Body of pancreas (tissue), 4 donors: ENCODE results near the gene RARB. TPM values are rescaled to one million over a fixed set of nuclear protein-coding genes. Genes with fewer than 3 reads are reported as not detected.

Experiments
- ATAC-seq: fragments of 150-250 bp; one replicate; pipeline ENCODE4 v1.9.1; 2016
- DNase-seq, 4 donors: peaks; one replicate each; pipeline ENCODE4 v3.0.0-alpha.2; 2019
- H3K27ac ChIP-seq, 4 donors: fragments of 200-600 bp; sonication (generic); 1 replicate in 3 of 4; 2 replicates in 1 of 4; pipeline versions ENCODE4 v1.5.1 to v1.6.1; 2016 to 2019; ENCODE audit warnings: mild to moderate bottlenecking in 1 of 4, mixed read lengths in 1 of 4, moderate library complexity in 1 of 4
- H3K27me3 ChIP-seq, 2 donors: fragments of 200-600 bp; sonication (generic); one replicate each; pipeline ENCODE4 v1.6.0; 2016; ENCODE audit warnings: mild to moderate bottlenecking in 1 of 2
- H3K36me3 ChIP-seq, 2 donors: fragments of 200-600 bp; sonication (generic); replicated peaks in 1 of 2; 2 replicates each; pipeline ENCODE4 v1.5.1; 2016; ENCODE audit warnings: low read depth in 2 of 2; ENCODE audit not compliant: insufficient read depth in 1 of 2
- H3K4me1 ChIP-seq: fragments of 200-600 bp; sonication (generic); one replicate; pipeline ENCODE4 v1.6.0; 2016
- H3K4me3 ChIP-seq, 2 donors: fragments of 200-600 bp; sonication (generic); 1 replicate in 1 of 2; 2 replicates in 1 of 2; pipeline ENCODE4 v1.5.1; 2016 to 2019
- H3K9me3 ChIP-seq, 3 donors: fragments of 200-600 bp; sonication (generic); 1 replicate in 2 of 3; 2 replicates in 1 of 3; pipeline ENCODE4 v1.5.1; 2016
- POLR2A ChIP-seq, 3 donors: fragments of 450-650 bp; IDR thresholded peaks; one replicate each; pipeline ENCODE4 v1.6.1; 2016; ENCODE audit warnings: antibody characterized with exemption in 3 of 3, mild to moderate bottlenecking in 2 of 3
- WGBS, 2 donors: methylation state at CpG; one replicate each; pipeline ENCODE4 v1.1.5; 2017; 5-methylcytosine and 5-hydroxymethylcytosine counted together
- intact Hi-C: fragments of 100-400 bp; cut with DNase I; formaldehyde crosslinking; loops from one replicate; pipeline ENCODE4 v1.15.1; 2023
- total RNA-seq, 2 donors: library from RNA; depleted of rRNA; stranded (reverse); fragments of >200 nt; gene quantifications; one replicate each; pipeline ENCODE4 v1.1.0, GENCODE V29; 2016
- TF ChIP-seq, protein P1 (sequence below), 7 experiments: fragments of 450-650 bp in 4 of 7; fragments of 200-600 bp in 3 of 7; sonication (generic) in 3 of 7; IDR thresholded peaks; one replicate each; pipeline ENCODE4 v1.5.1; 2016 to 2019; ENCODE audit warnings: antibody characterized with exemption in 7 of 7

The RARB gene
- total RNA-seq, 2 donors from 2014 or later, result 1.8 to 3.0 TPM

DNA sequence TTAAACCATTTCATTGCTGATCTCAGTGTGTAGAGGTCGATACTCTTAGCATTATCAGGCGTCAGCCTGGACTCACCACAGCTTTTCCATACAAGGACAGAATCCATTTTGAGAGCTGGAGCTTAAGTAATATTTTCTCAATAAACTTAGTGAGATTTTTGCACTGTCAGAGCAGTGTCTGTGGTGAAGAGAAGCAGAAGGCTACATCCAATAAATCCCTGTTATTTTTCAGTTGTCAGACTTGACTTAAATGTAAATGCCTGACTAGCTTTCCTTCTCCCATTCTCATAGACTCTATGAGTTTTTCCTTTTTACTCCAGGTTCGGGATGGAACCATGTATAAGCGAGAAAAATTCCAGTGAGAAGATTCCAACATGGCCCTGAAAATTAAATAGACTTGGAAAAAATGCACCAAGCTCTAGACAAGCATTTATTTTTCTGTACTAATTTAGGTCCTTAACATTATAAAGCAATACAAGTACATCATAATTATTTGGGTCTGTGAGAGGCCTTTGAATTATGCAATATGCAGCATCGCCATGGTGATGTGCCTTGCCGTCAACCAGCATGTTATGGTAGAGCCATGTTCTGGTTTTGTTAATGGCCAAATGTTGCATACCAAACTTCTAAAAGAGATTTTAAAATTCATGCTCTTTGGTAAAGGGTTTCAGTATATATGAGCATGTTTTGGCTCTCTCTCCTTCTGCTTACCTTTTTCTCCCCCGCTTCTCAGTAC is 62.0 kb downstream of the RARB start:
- H3K9me3 ChIP-seq, result peaks cover 0 to 4% (median 0%) of the 10 kb centered on the region in 3 donors
- no peak overlapping the region for H3K4me3 ChIP-seq
- 65 to 76% methylated on average over 7 of the region's 7 CpGs for WGBS, 2 donors
- no peaks in the 10 kb centered on the region for H3K27me3 ChIP-seq
- no peaks in the 10 kb centered on the region for H3K4me1 ChIP-seq
- H3K27ac ChIP-seq, result no peak overlapping the region
- DNase-seq (no peak), ATAC-seq (no peak)
- TF ChIP-seq, protein P1, sequence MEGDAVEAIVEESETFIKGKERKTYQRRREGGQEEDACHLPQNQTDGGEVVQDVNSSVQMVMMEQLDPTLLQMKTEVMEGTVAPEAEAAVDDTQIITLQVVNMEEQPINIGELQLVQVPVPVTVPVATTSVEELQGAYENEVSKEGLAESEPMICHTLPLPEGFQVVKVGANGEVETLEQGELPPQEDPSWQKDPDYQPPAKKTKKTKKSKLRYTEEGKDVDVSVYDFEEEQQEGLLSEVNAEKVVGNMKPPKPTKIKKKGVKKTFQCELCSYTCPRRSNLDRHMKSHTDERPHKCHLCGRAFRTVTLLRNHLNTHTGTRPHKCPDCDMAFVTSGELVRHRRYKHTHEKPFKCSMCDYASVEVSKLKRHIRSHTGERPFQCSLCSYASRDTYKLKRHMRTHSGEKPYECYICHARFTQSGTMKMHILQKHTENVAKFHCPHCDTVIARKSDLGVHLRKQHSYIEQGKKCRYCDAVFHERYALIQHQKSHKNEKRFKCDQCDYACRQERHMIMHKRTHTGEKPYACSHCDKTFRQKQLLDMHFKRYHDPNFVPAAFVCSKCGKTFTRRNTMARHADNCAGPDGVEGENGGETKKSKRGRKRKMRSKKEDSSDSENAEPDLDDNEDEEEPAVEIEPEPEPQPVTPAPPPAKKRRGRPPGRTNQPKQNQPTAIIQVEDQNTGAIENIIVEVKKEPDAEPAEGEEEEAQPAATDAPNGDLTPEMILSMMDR (IDR thresholded peaks at IDR 0.05), result no peak
- no peak for TF ChIP-seq POLR2A (IDR thresholded peaks at IDR 0.05)
- H3K36me3 ChIP-seq, result no peaks in the 10 kb centered on the region
- intact Hi-C loops, result no loop called here

GRCh38 chr3:25493246-25493645 is 65.2 kb downstream of the RARB start:
- TF ChIP-seq, protein P1 (IDR thresholded peaks at IDR 0.05), result no peak
- no peak for TF ChIP-seq POLR2A (IDR thresholded peaks at IDR 0.05)
- intact Hi-C loops, result no loop called here
- H3K36me3 ChIP-seq, result no peaks in the 10 kb centered on the region
- no peak overlapping the region for H3K4me3 ChIP-seq
- ATAC-seq, result no peak
- no peaks in the 10 kb centered on the region for H3K27me3 ChIP-seq
- H3K4me1 ChIP-seq, result no peaks in the 10 kb centered on the region
- no peak for DNase-seq
- no peak overlapping the region for H3K27ac ChIP-seq
- WGBS, 2 donors, result 55 to 64% methylated on average over 3 of the region's 3 CpGs
- peaks cover 0 to 4% (median 0%) of the 10 kb centered on the region in 3 donors for H3K9me3 ChIP-seq

- no peak overlapping the region for H3K4me3 ChIP-seq
- 58 to 72% methylated on average over 1 of the region's 1 CpG for WGBS, 2 donors
- H3K27ac ChIP-seq, result no peak overlapping the region
- no peaks in the 10 kb centered on the region for H3K27me3 ChIP-seq
- H3K4me1 ChIP-seq, result no peaks in the 10 kb centered on the region
- intact Hi-C loops, result no loop called here
- H3K36me3 ChIP-seq, result no peaks in the 10 kb centered on the region
- TF ChIP-seq, protein P1 (IDR thresholded peaks at IDR 0.05), result no peak
- no peak for TF ChIP-seq POLR2A (IDR thresholded peaks at IDR 0.05)
- ATAC-seq (no peak), DNase-seq (no peak)
- H3K9me3 ChIP-seq, result peaks cover 0 to 4% (median 0%) of the 10 kb centered on the region in 3 donors
Measured at GRCh38 chr3:25493786-25494185, 65.7 kb downstream of the RARB start.

- H3K27me3 ChIP-seq, result no peaks in the 10 kb centered on the region
- TF ChIP-seq, protein P1 (IDR thresholded peaks at IDR 0.05), result no peak
- no peak for TF ChIP-seq POLR2A (IDR thresholded peaks at IDR 0.05)
- WGBS, 2 donors, result 69 to 77% methylated on average over 1 of the region's 1 CpG
- H3K4me1 ChIP-seq, result no peaks in the 10 kb centered on the region
- no peaks in the 10 kb centered on the region for H3K36me3 ChIP-seq
- intact Hi-C loops, result no loop called here
- no peak overlapping the region for H3K4me3 ChIP-seq
- H3K9me3 ChIP-seq, result peaks cover 0 to 4% (median 0%) of the 10 kb centered on the region in 3 donors
- ATAC-seq, result no peak
- no peak overlapping the region for H3K27ac ChIP-seq
- no peak for DNase-seq
Measured at GRCh38 chr3:25495304-25495703, 67.2 kb downstream of the RARB start.
